IMR-90 (cell line): ENCODE data around the gene NFE2L1. TPM values are rescaled to one million over a fixed set of nuclear protein-coding genes. Genes with fewer than 3 reads are reported as not detected.

ENCODE experiments used
- ATAC-seq: fragments of 200-7000 bp; cut with Tn5 transposase; 2 replicates; pipeline ENCODE4 v1.9.1; 2020; ENCODE audit warnings: low read depth, mild to moderate bottlenecking, moderate library complexity
- BruUV-seq: library from RNA; stranded (reverse); fragments of 400-500 nt; replicated peaks from 2 replicates; lab custom pipeline; 2021; lab: Mats Ljungman, UMichigan
- CTCF ChIA-PET: fragments of 300-600 bp; formaldehyde crosslinking; extraction: SDS; loops from one replicate; lab custom pipeline; 2021; ENCODE audit warnings: antibody characterized with exemption; lab: Yijun Ruan, JAX
- POLR2A ChIA-PET: fragments of 300-600 bp; sonication (Branson Sonifier 250); formaldehyde crosslinking; loops from one replicate; lab custom pipeline; 2022; ENCODE audit warnings: antibody characterized with exemption; ENCODE audit not compliant: unreplicated experiment; lab: Charles Lee
- DNase-seq: peaks from one replicate; pipeline ENCODE4 v3.0.0; 2013
- H2AFZ ChIP-seq: replicated peaks from 2 replicates; pipeline ENCODE3; 2013; ENCODE audit warnings: low read length, mild to moderate bottlenecking; ENCODE audit not compliant: poor library complexity
- H2AK5ac ChIP-seq: 2 replicates; pipeline ENCODE4 v1.6.1; 2013; ENCODE audit warnings: low read depth, low read length, inconsistent platforms
- H2AK9ac ChIP-seq: replicated peaks from 2 replicates; pipeline ENCODE3; 2013; ENCODE audit warnings: mild to moderate bottlenecking, low read depth, low read length, moderate library complexity; ENCODE audit not compliant: poor library complexity
- H2BK120ac ChIP-seq: 2 replicates; pipeline ENCODE4 v1.6.1; 2013; ENCODE audit warnings: low read depth, low read length, inconsistent platforms
- H2BK15ac ChIP-seq: 3 replicates; pipeline ENCODE4 v1.6.1; 2013; ENCODE audit warnings: low read depth, low read length, inconsistent platforms
- H2BK20ac ChIP-seq: 2 replicates; pipeline ENCODE4 v1.6.1; 2013; ENCODE audit warnings: low read depth, mild to moderate bottlenecking, inconsistent platforms, low read length, moderate library complexity
- H2BK5ac ChIP-seq: 2 replicates; pipeline ENCODE4 v1.6.1; 2013; ENCODE audit warnings: mild to moderate bottlenecking, low read depth, low read length, inconsistent platforms; ENCODE audit not compliant: poor library complexity, severe bottlenecking
- H3K14ac ChIP-seq: replicated peaks from 2 replicates; pipeline ENCODE4 v1.6.1; 2013; ENCODE audit warnings: low read depth, low read length, inconsistent platforms
- H3K18ac ChIP-seq: 2 replicates; pipeline ENCODE4 v1.6.1; 2013; ENCODE audit warnings: low read depth, low read length, control low read depth
- H3K23ac ChIP-seq: 2 replicates; pipeline ENCODE4 v1.6.1; 2013; ENCODE audit warnings: low read depth, low read length, inconsistent platforms
- H3K27ac ChIP-seq: 2 replicates; pipeline ENCODE4 v1.5.1; 2013; ENCODE audit warnings: mild to moderate bottlenecking, control low read depth, low read length; ENCODE audit not compliant: insufficient read depth
- H3K27me3 ChIP-seq: 2 replicates; pipeline ENCODE4 v1.6.1; 2013; ENCODE audit warnings: low read length; ENCODE audit not compliant: control insufficient read depth, insufficient read depth
- H3K36me3 ChIP-seq: 2 replicates; pipeline ENCODE4 v1.6.1; 2013; ENCODE audit warnings: low read length, mixed read lengths; ENCODE audit not compliant: control insufficient read depth, insufficient read depth
- H3K4ac ChIP-seq: 2 replicates; pipeline ENCODE4 v1.6.1; 2013; ENCODE audit warnings: low read depth, low read length, inconsistent platforms
- H3K4me1 ChIP-seq: 2 replicates; pipeline ENCODE4 v1.6.1; 2013; ENCODE audit warnings: low read length, mixed read lengths; ENCODE audit not compliant: control insufficient read depth, insufficient read depth
- H3K4me2 ChIP-seq: 2 replicates; pipeline ENCODE4 v1.6.1; 2013; ENCODE audit warnings: low read depth, mild to moderate bottlenecking, control low read depth, low read length, moderate library complexity
- H3K4me3 ChIP-seq: 2 replicates; pipeline ENCODE4 v1.5.1; 2013; ENCODE audit warnings: low read depth, mild to moderate bottlenecking, control low read depth, low read length, moderate library complexity; ENCODE audit not compliant: insufficient read depth
- H3K56ac ChIP-seq: 2 replicates; pipeline ENCODE4 v1.6.1; 2013; ENCODE audit warnings: low read length, inconsistent platforms; ENCODE audit not compliant: insufficient read depth; ENCODE audit errors: extremely low read depth
- H3K79me1 ChIP-seq, 2 experiments: 2 replicates each; pipeline ENCODE4 v1.6.1; 2013; ENCODE audit warnings: low read length in 2 of 2, inconsistent platforms in 1 of 2, low read depth in 1 of 2
- H3K9ac ChIP-seq: 2 replicates; pipeline ENCODE4 v1.6.1; 2013; ENCODE audit warnings: low read depth, low read length, control low read depth
- H3K9me1 ChIP-seq: 2 replicates; pipeline ENCODE4 v1.6.1; 2013; ENCODE audit warnings: low read length, inconsistent platforms; ENCODE audit not compliant: insufficient read depth
- H3K9me3 ChIP-seq: 2 replicates; pipeline ENCODE4 v1.6.1; 2013; ENCODE audit warnings: low read length; ENCODE audit not compliant: control insufficient read depth, insufficient read depth
- H4K20me1 ChIP-seq: 2 replicates; pipeline ENCODE4 v1.6.1; 2013; ENCODE audit warnings: low read length, inconsistent platforms; ENCODE audit not compliant: insufficient read depth
- H4K5ac ChIP-seq: 2 replicates; pipeline ENCODE4 v1.6.1; 2013; ENCODE audit warnings: mild to moderate bottlenecking, low read depth, low read length, control low read depth
- H4K8ac ChIP-seq, 2 experiments: 2 replicates each; pipeline ENCODE4 v1.6.1; 2013; ENCODE audit warnings: low read depth in 2 of 2, low read length in 2 of 2, control low read depth in 1 of 2, inconsistent platforms in 1 of 2
- H4K91ac ChIP-seq: 2 replicates; pipeline ENCODE4 v1.6.1; 2013; ENCODE audit warnings: low read depth, low read length, inconsistent platforms; ENCODE audit not compliant: insufficient read depth
- CEBPB ChIP-seq: IDR thresholded peaks from 2 replicates; pipeline ENCODE4 v1.6.1; 2012; ENCODE audit warnings: low read depth, low read length, improper control_type of control experiment
- ELK1 ChIP-seq: fragments of 150-350 bp; IDR thresholded peaks from 2 replicates; pipeline ENCODE4 v1.6.1; 2016; ENCODE audit warnings: low read depth, mild to moderate bottlenecking, low read length, moderate library complexity, borderline replicate concordance
- WGBS, 2 experiments: methylation state at CpG; one replicate each; pipeline versions ENCODE4 v1.1.5 to v1.1.7; 2013; ENCODE audit warnings: missing lambda C conversion rate in 2 of 2; ENCODE audit not compliant: insufficient read length in 1 of 2; ENCODE audit errors: extremely low coverage in 2 of 2; 5-methylcytosine and 5-hydroxymethylcytosine counted together
- dilution Hi-C: fragments of 300-500 bp; cut with HindIII; formaldehyde crosslinking; loops from one replicate; pipeline ENCODE4 v1.14.3; 2018; ENCODE audit warnings: low sequenced_read_pairs; ENCODE audit not compliant: unreplicated experiment
- in situ Hi-C: fragments of 300-500 bp; cut with MboI; formaldehyde crosslinking; loops from 3 replicates; pipeline ENCODE4 v1.14.3; 2019; ENCODE audit warnings: low sequenced_read_pairs, inconsistent platforms, mixed read lengths
- intact Hi-C: fragments of 100-400 bp; cut with micrococcal nuclease; formaldehyde crosslinking; loops from 2 replicates; pipeline ENCODE4 v1.10.0; 2022
- polyA plus RNA-seq, 3 experiments: library from polyadenylated mRNA; depleted of rRNA; stranded (reverse); fragments of >200 nt; gene quantifications; 2 replicates each; pipeline ENCODE4 v1.2.3, GENCODE V29; 2012; ENCODE audit warnings: low replicate concordance in 1 of 3
- total RNA-seq: library from RNA; depleted of rRNA; stranded (reverse); fragments of >200 nt; gene quantifications from 2 replicates; pipeline ENCODE4 v1.2.3, GENCODE V29; 2012

The NFE2L1 gene
- total and polyA plus RNA-seq, 2 of the 4 experiments (the other 2 are of a cell fraction), result 42.8 to 122 TPM

GRCh38 chr17:47999582-47999981 lies 48.6 kb upstream of the NFE2L1 start:
- Histone ChIP-seq H3K4me3 (no peak overlapping the region), H4K20me1 (no peaks in the 10 kb centered on the region), H3K56ac (no peak overlapping the region), H3K9me1 (peaks cover 11% of the 10 kb centered on the region; the same call in 1 of the 2 replicates), H3K27ac (no peak overlapping the region), H2BK20ac (no peak overlapping the region), H3K14ac (no peak overlapping the region), H3K4me2 (no peak overlapping the region), H4K91ac (no peak overlapping the region), H3K4me1 (peaks cover 11% of the 10 kb centered on the region), H3K4ac (peak overlapping the region; percentile 43; the same call in 1 of the 2 replicates), H3K18ac (no peak overlapping the region), H3K79me1 (no peaks in the 10 kb centered on the region), H3K9ac (no peak overlapping the region), H2BK5ac (no peak overlapping the region), H2AK5ac (peak overlapping the region; percentile 52; the same call in 1 of the 2 replicates), H2AFZ (peak overlapping the region; percentile 36), H2AK9ac (no peak overlapping the region), H3K27me3 (no peaks in the 10 kb centered on the region; the same call in 1 of the 2 replicates), H2BK15ac (0 out of 3 replicates have a peak overlapping the region, but pooled peaks have one; percentile 39), H3K23ac (no peak overlapping the region), H2BK120ac (0 out of 2 replicates have a peak overlapping the region, but pooled peaks have one; percentile 22), H4K8ac (peak overlapping the region in 1 of 2 experiments; percentile 69; a peak in 2 of 4 replicates), H4K5ac (peak overlapping the region; percentile 40; the same call in 1 of the 2 replicates), H3K36me3 (no peaks in the 10 kb centered on the region), H3K9me3 (no peaks in the 10 kb centered on the region)
- intact Hi-C loops, result no loop called here
- DNase-seq (peak; percentile 72), ATAC-seq (no peak)
- BruUV-seq, result no TSS peak
- TF ChIP-seq CEBPB (peak; percentile 59; the same call in 1 of the 2 replicates), ELK1 (no peak)
- ChIA-PET POLR2A (no interaction called here), CTCF (interaction anchor here (1.4 kb wide), 1 partner anchor 12 kb away, joined by 3 read pairs; no protein-coding TSS in a partner anchor)
- WGBS, 2 experiments, result 33% methylated on average over 2 of the region's 4 CpGs; no CpG with 5 or more reads in 1 of the 2 experiments
- in situ Hi-C loops, result no loop called here
- dilution Hi-C loops, result no loop called here
